Trophoblast cell (in vitro differentiated cells and primary cell): ENCODE measurements around the gene EEIG1.
A peak's percentile ranks its signal among the peaks of the same experiment; 100 is the strongest.

Experiments used
- DNase-seq, 2 donors: peaks; one replicate each; pipeline ENCODE4 v3.0.0-alpha.2; 2016
- H2AFZ ChIP-seq: 2 replicates; pipeline ENCODE4 v1.6.1; 2013; ENCODE audit warnings: low read length, moderate library complexity, mild to moderate bottlenecking; ENCODE audit not compliant: insufficient read depth, poor library complexity
- H2AK5ac ChIP-seq: 2 replicates; pipeline ENCODE4 v1.6.1; 2013; ENCODE audit warnings: mild to moderate bottlenecking, low read length
- H2BK120ac ChIP-seq: 2 replicates; pipeline ENCODE4 v1.6.1; 2013; ENCODE audit warnings: low read length, mild to moderate bottlenecking, moderate library complexity; ENCODE audit not compliant: insufficient read depth, poor library complexity
- H2BK12ac ChIP-seq: 2 replicates; pipeline ENCODE4 v1.6.1; 2013; ENCODE audit warnings: mild to moderate bottlenecking, low read length, moderate library complexity
- H2BK5ac ChIP-seq: 2 replicates; pipeline ENCODE4 v1.6.1; 2013; ENCODE audit warnings: low read length, low read depth, moderate library complexity, mild to moderate bottlenecking; ENCODE audit not compliant: poor library complexity
- H3K14ac ChIP-seq: 2 replicates; pipeline ENCODE4 v1.6.1; 2013; ENCODE audit warnings: mild to moderate bottlenecking, low read length
- H3K18ac ChIP-seq: 2 replicates; pipeline ENCODE4 v1.6.1; 2013; ENCODE audit warnings: mild to moderate bottlenecking, low read length
- H3K23ac ChIP-seq: 2 replicates; pipeline ENCODE4 v1.6.1; 2013; ENCODE audit warnings: low read length
- H3K27ac ChIP-seq: 2 replicates; pipeline ENCODE4 v1.5.1; 2013; ENCODE audit warnings: low read depth, mild to moderate bottlenecking, inconsistent platforms, low read length, moderate library complexity
- H3K27me3 ChIP-seq: 2 replicates; pipeline ENCODE4 v1.6.1; 2013; ENCODE audit warnings: inconsistent platforms, mild to moderate bottlenecking, low read length, moderate library complexity; ENCODE audit not compliant: insufficient read depth
- H3K36me3 ChIP-seq, 2 experiments: 1 replicate in 1 of 2; 2 replicates in 1 of 2; pipeline ENCODE4 v1.6.1; 2013; ENCODE audit warnings: low read length in 2 of 2, mild to moderate bottlenecking in 2 of 2, moderate library complexity in 1 of 2; ENCODE audit not compliant: insufficient read depth in 2 of 2, control insufficient read depth in 1 of 2
- H3K4ac ChIP-seq: 2 replicates; pipeline ENCODE4 v1.6.1; 2013; ENCODE audit warnings: low read depth, mild to moderate bottlenecking, low read length, moderate library complexity
- H3K4me1 ChIP-seq, 2 experiments: 1 replicate in 1 of 2; 2 replicates in 1 of 2; pipeline ENCODE4 v1.6.1; 2013; ENCODE audit warnings: low read length in 2 of 2, mild to moderate bottlenecking in 2 of 2, moderate library complexity in 1 of 2; ENCODE audit not compliant: insufficient read depth in 2 of 2, control insufficient read depth in 1 of 2
- H3K4me2 ChIP-seq: 2 replicates; pipeline ENCODE4 v1.6.1; 2013; ENCODE audit warnings: inconsistent platforms, mild to moderate bottlenecking, low read length, moderate library complexity
- H3K4me3 ChIP-seq: 2 replicates; pipeline ENCODE4 v1.5.1; 2013; ENCODE audit warnings: mild to moderate bottlenecking, low read depth, low read length, inconsistent platforms
- H3K79me1 ChIP-seq: one replicate; pipeline ENCODE4 v1.6.1; 2013; ENCODE audit warnings: low read length
- H3K79me2 ChIP-seq: 2 replicates; pipeline ENCODE4 v1.6.1; 2013; ENCODE audit warnings: low read length, mild to moderate bottlenecking; ENCODE audit not compliant: control insufficient read depth, insufficient read depth, poor library complexity
- H3K9ac ChIP-seq: 2 replicates; pipeline ENCODE4 v1.6.1; 2013; ENCODE audit warnings: mild to moderate bottlenecking, low read length
- H3K9me3 ChIP-seq: 2 replicates; pipeline ENCODE4 v1.6.1; 2013; ENCODE audit warnings: low read depth, mild to moderate bottlenecking, control low read depth, inconsistent platforms, low read length; ENCODE audit not compliant: insufficient read depth
- H4K12ac ChIP-seq: 2 replicates; pipeline ENCODE4 v1.6.1; 2013; ENCODE audit warnings: low read depth, mild to moderate bottlenecking, low read length, moderate library complexity
- H4K8ac ChIP-seq: 2 replicates; pipeline ENCODE4 v1.6.1; 2013; ENCODE audit warnings: low read depth, mild to moderate bottlenecking, low read length, moderate library complexity
- H4K91ac ChIP-seq: one replicate; pipeline ENCODE4 v1.6.1; 2013; ENCODE audit warnings: low read depth, mild to moderate bottlenecking, low read length, moderate library complexity
- WGBS: extraction: QIAGEN DNeasy Blood & Tissue Kit; methylation state at CpG from one replicate; pipeline ENCODE4 v1.1.7; 2013; ENCODE audit warnings: missing lambda C conversion rate; ENCODE audit not compliant: insufficient read length, insufficient coverage; ENCODE audit errors: extremely low coverage; 5-methylcytosine and 5-hydroxymethylcytosine counted together

The EEIG1 gene

DNA sequence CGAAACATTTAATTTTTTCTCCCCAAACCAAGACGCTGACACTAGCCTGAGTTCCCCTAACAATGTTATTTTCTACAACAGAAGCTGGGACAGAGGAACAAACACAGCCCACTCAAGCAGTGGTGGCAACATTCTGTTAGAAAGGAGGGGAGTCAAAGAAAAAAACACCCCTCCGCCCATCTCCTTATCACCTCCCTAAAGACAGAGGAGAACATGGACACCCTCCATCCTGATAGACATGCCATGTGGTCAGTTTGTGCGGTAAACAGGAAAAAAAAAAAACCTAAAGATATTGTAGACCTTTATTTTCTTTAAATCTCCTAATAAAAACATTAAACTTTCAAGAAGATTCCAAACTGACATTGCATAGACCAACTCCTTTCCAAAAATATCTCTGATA lies 40.2 kb downstream of the EEIG1 start:
- no peak overlapping the region for H3K18ac ChIP-seq
- no CpG with 5 or more reads among the region's 4 CpGs for WGBS
- H4K8ac ChIP-seq: no peak overlapping the region
- no peak overlapping the region for H3K4me2 ChIP-seq
- H3K27me3 ChIP-seq: no peaks in the 10 kb centered on the region
- H3K27ac ChIP-seq: no peak overlapping the region
- no peak overlapping the region for H2AK5ac ChIP-seq
- no peak overlapping the region for H2AFZ ChIP-seq
- H3K9ac ChIP-seq: no peak overlapping the region
- H3K4me1 ChIP-seq: peaks cover 9 to 19% of the 10 kb centered on the region in 2 experiments
- no peak for DNase-seq
- H4K12ac ChIP-seq: no peak overlapping the region
- no peak overlapping the region for H2BK5ac ChIP-seq
- H2BK12ac ChIP-seq: no peak overlapping the region
- H3K23ac ChIP-seq: no peak overlapping the region
- H3K9me3 ChIP-seq: no peaks in the 10 kb centered on the region
- H2BK120ac ChIP-seq: no peak overlapping the region
- H3K79me1 ChIP-seq: peaks cover 4% of the 10 kb centered on the region
- H3K4ac ChIP-seq: no peak overlapping the region
- no peak overlapping the region for H3K14ac ChIP-seq
- H3K79me2 ChIP-seq: peaks cover 3% of the 10 kb centered on the region
- H4K91ac ChIP-seq: no peak overlapping the region
- H3K36me3 ChIP-seq: peaks cover 53 to 57% of the 10 kb centered on the region in 2 experiments
- H3K4me3 ChIP-seq: no peak overlapping the region

DNA sequence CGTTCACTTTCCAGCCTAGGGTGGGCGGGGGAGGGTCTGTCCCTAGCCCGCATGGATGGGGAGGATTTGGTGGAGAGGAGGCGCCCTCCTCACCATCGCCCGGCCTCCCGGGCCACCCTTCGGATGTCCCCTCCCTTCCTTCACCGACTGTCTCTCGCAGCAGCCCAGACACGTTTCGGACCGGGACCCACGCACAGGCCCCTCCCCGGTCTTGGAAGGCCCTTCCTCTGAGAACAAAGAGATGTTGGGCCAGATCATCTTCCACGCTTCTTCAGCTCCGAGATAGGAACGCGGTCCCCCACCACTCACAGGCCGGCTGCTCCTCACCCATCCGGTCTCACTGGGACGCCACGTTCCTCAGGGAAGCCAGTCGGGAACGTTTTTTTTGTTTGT lies 42.5 kb downstream of the EEIG1 start:
- H3K79me1 ChIP-seq: peaks cover 4% of the 10 kb centered on the region
- H3K4ac ChIP-seq: peak overlapping the region; percentile 11
- H2AK5ac ChIP-seq: peak overlapping the region; percentile 50
- H3K4me2 ChIP-seq: peak overlapping the region; percentile 66
- no peak overlapping the region for H3K9ac ChIP-seq
- peak overlapping the region; percentile 7 for H4K12ac ChIP-seq
- H4K8ac ChIP-seq: peak overlapping the region; percentile 82
- peak overlapping the region; percentile 9 for H3K27ac ChIP-seq
- peak overlapping the region; percentile 40 for H2AFZ ChIP-seq
- H2BK12ac ChIP-seq: no peak overlapping the region
- H3K9me3 ChIP-seq: no peaks in the 10 kb centered on the region
- peak overlapping the region; percentile 85 for H3K4me3 ChIP-seq
- H3K79me2 ChIP-seq: peaks cover 3% of the 10 kb centered on the region
- H3K23ac ChIP-seq: no peak overlapping the region
- no peak overlapping the region for H2BK5ac ChIP-seq
- H3K27me3 ChIP-seq: no peaks in the 10 kb centered on the region
- peaks cover 41 to 46% of the 10 kb centered on the region in 2 experiments for H3K36me3 ChIP-seq
- peak overlapping the region; percentile 4 for H3K14ac ChIP-seq
- H3K4me1 ChIP-seq: peaks cover 9 to 19% of the 10 kb centered on the region in 2 experiments
- no peak overlapping the region for H3K18ac ChIP-seq
- no CpG with 5 or more reads among the region's 25 CpGs for WGBS
- no peak overlapping the region for H2BK120ac ChIP-seq
- H4K91ac ChIP-seq: peak overlapping the region; percentile 47
- peak in 1 of 2 donors; percentile 36 for DNase-seq

DNA sequence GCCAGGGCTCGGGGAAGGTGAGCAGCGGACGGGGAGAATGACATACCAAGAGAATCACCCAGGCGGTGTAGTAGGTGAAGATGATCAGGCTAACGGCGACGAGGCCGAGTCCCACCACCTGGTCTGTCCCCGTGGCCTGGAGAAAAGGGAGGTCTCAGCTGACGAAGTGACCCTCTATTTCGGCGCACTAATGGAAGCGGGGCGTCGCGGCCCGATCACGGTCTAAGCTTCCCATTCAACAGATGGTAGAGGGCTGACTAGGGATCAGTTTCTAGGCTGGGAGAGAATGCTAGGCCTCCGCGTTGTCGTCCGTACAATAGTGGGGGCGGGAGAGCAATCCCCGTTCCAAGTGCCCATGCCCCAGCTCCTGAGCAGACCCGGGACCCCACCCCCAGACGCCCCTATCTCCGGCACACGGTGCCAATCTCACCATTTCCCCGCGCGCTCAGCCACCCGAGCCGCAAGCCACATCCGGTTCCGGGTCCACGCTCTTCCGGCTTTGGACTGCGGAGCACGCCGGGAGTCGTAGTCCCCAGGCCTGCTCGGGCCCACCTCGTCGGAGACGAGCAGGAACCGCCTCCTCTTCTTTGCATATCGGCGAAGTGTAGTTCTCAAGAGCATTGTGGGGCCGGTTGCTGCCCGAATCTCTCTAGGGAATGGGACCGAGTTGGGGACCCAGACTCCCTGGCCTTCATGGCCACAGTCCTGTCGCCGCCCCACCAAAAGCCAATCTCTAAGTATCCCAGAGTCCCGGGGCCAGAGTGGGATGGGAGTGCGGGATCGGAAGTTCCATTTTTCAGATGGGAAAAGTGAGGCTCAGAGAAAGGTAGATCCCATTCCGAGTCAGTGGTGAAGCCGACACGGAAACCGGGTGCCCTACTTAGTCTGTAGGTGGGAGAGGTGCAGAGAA lies 43.1 kb downstream of the EEIG1 start, which contains the start of gene DPM2:
Gene DPM2, minus strand, starts transcription at position 467 of the 910 bp plus-strand sequence. Its CDS starts 34 bp downstream, at position 433.
- H3K9ac ChIP-seq: peak within 1 kb of the TSS; percentile 88
- DNase-seq: peak; percentile 88 to 92
- no peak within 1 kb of the TSS for H2BK120ac ChIP-seq
- no peak within 1 kb of the TSS for H2BK12ac ChIP-seq
- peak within 1 kb of the TSS; percentile 51 for H2AFZ ChIP-seq
- H3K4me2 ChIP-seq: peak within 1 kb of the TSS; percentile 94
- peak within 1 kb of the TSS; percentile 85 for H3K4me3 ChIP-seq
- H3K79me1 ChIP-seq: peaks cover 4% of the 10 kb centered on the region
- peak within 1 kb of the TSS; percentile 16 for H3K18ac ChIP-seq
- peak within 1 kb of the TSS; percentile 82 for H3K14ac ChIP-seq
- peak within 1 kb of the TSS; percentile 32 for H2BK5ac ChIP-seq
- peaks cover 3% of the 10 kb centered on the region for H3K79me2 ChIP-seq
- peak within 1 kb of the TSS; percentile 43 for H4K12ac ChIP-seq
- peak within 1 kb of the TSS; percentile 50 for H2AK5ac ChIP-seq
- H3K23ac ChIP-seq: no peak within 1 kb of the TSS
- H3K27me3 ChIP-seq: no peaks in the 10 kb centered on the region
- H3K36me3 ChIP-seq: peaks cover 34 to 40% of the 10 kb centered on the region in 2 experiments
- H3K4ac ChIP-seq: peak within 1 kb of the TSS; percentile 73
- peak within 1 kb of the TSS; percentile 71 for H4K91ac ChIP-seq
- peak within 1 kb of the TSS; percentile 90 for H4K8ac ChIP-seq
- no CpG with 5 or more reads among the region's 60 CpGs for WGBS
- H3K27ac ChIP-seq: peak within 1 kb of the TSS; percentile 9
- H3K9me3 ChIP-seq: no peaks in the 10 kb centered on the region
- peaks cover 9 to 19% of the 10 kb centered on the region in 2 experiments for H3K4me1 ChIP-seq

DNA sequence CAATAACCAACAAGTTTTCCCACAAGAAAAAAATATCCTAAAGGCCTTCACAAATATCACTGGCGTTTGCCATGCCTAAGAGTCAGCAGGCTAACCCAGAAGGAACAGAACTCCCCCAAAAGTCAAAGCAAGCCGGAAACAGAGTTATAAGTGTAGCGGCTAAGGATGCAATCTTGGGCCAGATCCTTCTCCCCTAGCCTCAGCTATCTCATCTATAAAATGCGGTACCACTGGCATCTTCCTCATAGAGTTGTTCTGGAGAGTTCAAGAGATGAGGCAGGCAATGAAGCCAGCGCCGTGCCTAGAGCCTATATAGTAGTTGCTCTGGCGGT lies 43.8 kb downstream of the EEIG1 start:
- no peak for DNase-seq
- Histone ChIP-seq H2BK120ac (no peak overlapping the region), H2BK5ac (no peak overlapping the region), H2BK12ac (no peak overlapping the region), H3K79me1 (peaks cover 4% of the 10 kb centered on the region), H2AK5ac (peak overlapping the region; percentile 50), H3K27ac (no peak overlapping the region), H3K27me3 (no peaks in the 10 kb centered on the region), H3K18ac (no peak overlapping the region), H3K4me3 (peak overlapping the region; percentile 85), H4K91ac (peak overlapping the region; percentile 71), H3K79me2 (peaks cover 3% of the 10 kb centered on the region), H3K14ac (peak overlapping the region; percentile 82), H2AFZ (peak overlapping the region; percentile 51), H3K36me3 (peaks cover 28 to 34% of the 10 kb centered on the region in 2 experiments), H3K9me3 (no peaks in the 10 kb centered on the region), H4K12ac (peak overlapping the region; percentile 43), H3K9ac (peak overlapping the region; percentile 88), H3K4me2 (peak overlapping the region; percentile 94), H3K4ac (peak overlapping the region; percentile 73), H3K23ac (no peak overlapping the region), H3K4me1 (peaks cover 9 to 19% of the 10 kb centered on the region in 2 experiments), H4K8ac (peak overlapping the region; percentile 90)
- no CpG with 5 or more reads among the region's 7 CpGs for WGBS
